HepG2 (cell line): Measurements from ENCODE around the gene SMYD4. TPM values are rescaled to one million over a fixed set of nuclear protein-coding genes. Genes with fewer than 3 reads are reported as not detected.

Source experiments
- ATAC-seq: fragments of 200-7000 bp; cut with Tn5 transposase; 3 replicates; pipeline ENCODE4 v1.9.1; 2020; ENCODE audit warnings: mild to moderate bottlenecking, moderate library complexity
- BruUV-seq: library from RNA; stranded (reverse); fragments of 400-500 nt; replicated peaks from 2 replicates; lab custom pipeline; 2021; lab: Mats Ljungman, UMichigan
- CTCF ChIA-PET: fragments of 300-600 bp; formaldehyde crosslinking; extraction: SDS; loops from one replicate; lab custom pipeline; 2021; ENCODE audit warnings: low total read pairs, inconsistent platforms, low intra/inter-chr PET ratio; lab: Yijun Ruan, JAX
- POLR2A ChIA-PET: fragments of 350-600 bp; sonication (Branson Sonifier 250); formaldehyde crosslinking; loops from one replicate; lab custom pipeline; 2020; ENCODE audit warnings: antibody characterized with exemption, inconsistent platforms; lab: Yijun Ruan, JAX
- DNase-seq: peaks from one replicate; pipeline ENCODE4 v3.0.0-alpha.2; 2015; ENCODE audit warnings: low spot score
- FAIRE-seq: peaks from 3 replicates; lab custom pipeline; 2011; peaks lifted over from hg19 to GRCh38; lab: Jason Lieb, UNC
- H2AFZ ChIP-seq: one replicate; pipeline ENCODE4 v1.6.1; 2011; ENCODE audit warnings: low read length, inconsistent platforms
- H3K27ac ChIP-seq: fragments of 300-600 bp; 3 replicates; pipeline ENCODE4 v1.8.0; 2011; ENCODE audit warnings: mixed run types, mild to moderate bottlenecking, mixed read lengths, low read length, inconsistent platforms; ENCODE audit not compliant: insufficient read depth; ENCODE audit errors: extremely low read length
- H3K27me3 ChIP-seq, 2 experiments: fragments of 200-600 bp in 1 of 2; 2 replicates in 1 of 2; 3 replicates in 1 of 2; pipeline versions ENCODE4 v1.6.0 to v1.8.0; 2011; ENCODE audit warnings: low read length in 2 of 2, mild to moderate bottlenecking in 2 of 2, moderate library complexity in 2 of 2, inconsistent platforms in 1 of 2; ENCODE audit not compliant: insufficient read depth in 2 of 2, control insufficient read depth in 1 of 2
- H3K36me3 ChIP-seq, 2 experiments: fragments of 200-600 bp in 1 of 2; replicated peaks in 1 of 2; 2 replicates in 1 of 2; 3 replicates in 1 of 2; pipeline versions ENCODE4 v1.5.1 to v1.8.0; 2011; ENCODE audit warnings: low read length in 2 of 2, inconsistent platforms in 1 of 2; ENCODE audit not compliant: insufficient read depth in 2 of 2, control insufficient read depth in 1 of 2
- H3K4me1 ChIP-seq: 2 replicates; pipeline ENCODE4 v1.5.1; 2012; ENCODE audit warnings: low read length, inconsistent platforms; ENCODE audit not compliant: insufficient read depth
- H3K4me2 ChIP-seq: 2 replicates; pipeline ENCODE4 v1.6.0; 2011; ENCODE audit warnings: low read depth, low read length, inconsistent platforms
- H3K4me3 ChIP-seq, 3 experiments: fragments of 200-600 bp in 1 of 3; sonication (generic), shearing (Covaris generic) in 1 of 3; replicated peaks in 1 of 3; 2 replicates each; pipeline ENCODE4 v1.5.1; 2011 to 2016; ENCODE audit warnings: low read length in 3 of 3, inconsistent platforms in 2 of 3, low read depth in 2 of 3, mild to moderate bottlenecking in 2 of 3, control low read depth in 1 of 3, mixed read lengths in 1 of 3; ENCODE audit not compliant: insufficient read depth in 1 of 3
- H3K79me2 ChIP-seq: one replicate; pipeline ENCODE4 v1.6.1; 2011; ENCODE audit warnings: low read length, inconsistent platforms; ENCODE audit not compliant: insufficient read depth
- H3K9ac ChIP-seq: 2 replicates; pipeline ENCODE4 v1.6.0; 2011; ENCODE audit warnings: mild to moderate bottlenecking, low read depth, low read length, inconsistent platforms; ENCODE audit not compliant: insufficient read depth
- H3K9me3 ChIP-seq: 2 replicates; pipeline ENCODE4 v1.5.1; 2012; ENCODE audit warnings: mild to moderate bottlenecking, low read length
- H4K20me1 ChIP-seq: 2 replicates; pipeline ENCODE4 v1.6.0; 2011; ENCODE audit warnings: inconsistent platforms, mild to moderate bottlenecking, low read length, moderate library complexity; ENCODE audit not compliant: insufficient read depth
- HMG20B ChIP-seq: conservative IDR thresholded peaks from 2 replicates; pipeline ENCODE4 v1.6.1; 2016; ENCODE audit warnings: missing genetic modification reagents, missing compliant biosample characterization
- NFIC ChIP-seq: IDR thresholded peaks from 2 replicates; pipeline ENCODE4 v1.6.1; 2012; ENCODE audit warnings: mild to moderate bottlenecking, low read length, inconsistent platforms
- NR2F2 ChIP-seq: IDR thresholded peaks from 2 replicates; pipeline ENCODE4 v1.6.1; 2012; ENCODE audit warnings: low read depth, inconsistent platforms, borderline replicate concordance
- PHF8 ChIP-seq: sonication (generic); formaldehyde crosslinking; IDR thresholded peaks from 2 replicates; pipeline ENCODE4 v1.5.0; 2020; ENCODE audit warnings: missing genetic modification reagents
- POGZ ChIP-seq: sonication (generic); formaldehyde crosslinking; IDR thresholded peaks from 2 replicates; pipeline ENCODE4 v1.4.0; 2020; ENCODE audit warnings: mild to moderate bottlenecking, missing genetic modification reagents
- RARA ChIP-seq: IDR thresholded peaks from 2 replicates; pipeline ENCODE4 v1.6.1; 2016; ENCODE audit warnings: missing genetic modification reagents, missing compliant biosample characterization
- SALL1 ChIP-seq: sonication (generic); formaldehyde crosslinking; IDR thresholded peaks from 2 replicates; pipeline ENCODE4 v1.8.0; 2022; ENCODE audit warnings: mild to moderate bottlenecking, missing genetic modification reagents
- SRSF9 ChIP-seq: fragments of 200-400 bp; formaldehyde crosslinking; IDR thresholded peaks from 2 replicates; pipeline ENCODE4 v1.6.1; 2018; ENCODE audit warnings: borderline replicate concordance, mild to moderate bottlenecking, low read depth, low read length; ENCODE audit not compliant: insufficient read depth, poor library complexity, severe bottlenecking
- ZFP36L1 ChIP-seq: sonication (generic); formaldehyde crosslinking; IDR thresholded peaks from 2 replicates; pipeline ENCODE4 v1.8.0; 2022; ENCODE audit warnings: mild to moderate bottlenecking, missing genetic modification reagents, moderate library complexity
- ZFX ChIP-seq: sonication (generic); formaldehyde crosslinking; IDR thresholded peaks from 2 replicates; pipeline ENCODE4 v1.4.0; 2020; ENCODE audit warnings: mild to moderate bottlenecking, low read depth, missing genetic modification reagents, moderate library complexity
- ZMYM3 ChIP-seq: sonication (generic); formaldehyde crosslinking; IDR thresholded peaks from 2 replicates; pipeline ENCODE4 v1.5.1; 2020; ENCODE audit warnings: mild to moderate bottlenecking, missing genetic modification reagents
- WGBS: methylation state at CpG from one replicate; pipeline ENCODE4 v1.1.6; 2017; ENCODE audit warnings: low lambda C conversion rate; 5-methylcytosine and 5-hydroxymethylcytosine counted together
- in situ Hi-C: cut with HindIII; loops from 2 replicates; pipeline ENCODE4 v1.10.0; 2017; ENCODE audit warnings: low pct_unique_long_range_greater_than_20kb; ENCODE audit not compliant: extremely low pct_ligation_motif_present
- intact Hi-C: fragments of 100-400 bp; cut with micrococcal nuclease; formaldehyde crosslinking; loops from one replicate; pipeline ENCODE4 v1.10.0; 2022; ENCODE audit not compliant: unreplicated experiment
- polyA plus RNA-seq, 8 experiments: library from polyadenylated mRNA; depleted of rRNA in 3 of 8; stranded (reverse) in 7 of 8; unstranded in 1 of 8; fragments of >200 nt; fragmentation: Illumina TruSeq in 4 of 8; extraction: Trizol in 4 of 8; gene quantifications; 2 replicates each; pipeline versions ENCODE4 v1.2.1 to v1.2.3, GENCODE V29; 2011 to 2016; ENCODE audit warnings: low read depth in 4 of 8, missing spikeins in 1 of 8, mixed read lengths in 1 of 8; ENCODE audit not compliant: insufficient read depth in 1 of 8
- total RNA-seq, 5 experiments: library from RNA; depleted of rRNA; stranded (reverse); fragments of >200 nt; fragmentation: Illumina TruSeq; extraction: Trizol; gene quantifications; 2 replicates each; pipeline ENCODE4 v1.2.3, GENCODE V29; 2016; ENCODE audit warnings: low read depth in 1 of 5
- TF ChIP-seq, protein P1 (sequence below): sonication (generic); formaldehyde crosslinking; IDR thresholded peaks from 2 replicates; pipeline ENCODE4 v1.9.0; 2021; ENCODE audit warnings: missing genetic modification reagents, mild to moderate bottlenecking, borderline replicate concordance

SMYD4 gene
- total and polyA plus RNA-seq, 2 of the 13 experiments (the other 11 are each of a cell fraction or from before 2014, with no cell fraction given) = 7.4 to 11.3 TPM

DNA sequence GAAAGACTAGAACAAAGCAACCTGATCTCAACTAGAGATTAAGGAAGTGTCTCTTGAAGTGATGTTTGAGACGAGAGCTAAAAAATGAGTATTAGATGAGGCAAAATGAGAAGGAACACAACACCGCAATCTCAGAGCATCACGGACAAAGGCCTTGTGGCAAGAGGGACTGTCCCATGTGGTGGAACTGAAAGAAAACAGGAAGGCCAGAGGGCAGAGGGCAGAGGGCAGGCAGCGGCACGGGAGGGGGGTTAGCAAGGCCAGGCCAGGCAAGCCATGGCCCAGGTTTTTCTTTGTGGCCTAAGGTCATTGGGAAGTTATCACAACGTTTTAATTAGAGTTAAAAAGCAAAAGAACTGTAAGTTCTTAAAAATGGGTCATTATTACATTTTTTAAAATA lies 22.6 kb upstream of the SMYD4 start (continued):
- TF ChIP-seq NR2F2 = peak; percentile 72
- TF ChIP-seq HMG20B (CRISPR knock-in tag) = no peak
- peak; percentile 52 for TF ChIP-seq ZFX (CRISPR knock-in tag)
- no peak for TF ChIP-seq ZMYM3 (CRISPR knock-in tag)
- TF ChIP-seq RARA (CRISPR knock-in tag) = 0 out of 2 replicates have a peak, but pooled peaks have one; percentile 24
- peak; percentile 33; the same call in 1 of the 2 replicates for TF ChIP-seq SALL1
- 0 out of 2 replicates have a peak, but pooled peaks have one; percentile 35 for TF ChIP-seq POGZ
- TF ChIP-seq SRSF9 = no peak
- TF ChIP-seq NFIC = no peak
- 0 out of 2 replicates have a peak, but pooled peaks have one; percentile 33 for TF ChIP-seq ZFP36L1
- no peak for TF ChIP-seq PHF8 (CRISPR knock-in tag)

DNA sequence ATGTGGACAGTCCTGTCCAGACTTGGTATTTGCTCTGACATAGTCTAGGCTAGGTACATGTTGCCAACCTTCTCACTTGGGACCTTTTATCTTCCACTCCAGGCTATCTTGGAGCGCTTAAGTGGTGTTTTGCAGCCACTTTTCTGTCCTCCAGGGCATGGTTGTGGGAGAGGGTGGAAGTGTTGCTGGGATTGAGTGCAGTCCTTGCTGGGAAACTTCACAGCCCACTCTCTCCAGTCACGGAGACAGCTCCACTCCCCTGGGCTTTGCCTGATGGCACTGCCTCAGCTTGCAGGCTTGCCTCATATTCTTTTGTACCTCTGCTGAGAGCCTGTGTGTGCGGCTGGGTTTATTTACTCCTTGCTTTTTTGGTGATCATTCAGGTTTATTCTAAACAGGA lies 17.5 kb upstream of the SMYD4 start:
- no peaks in the 10 kb centered on the region for H4K20me1 ChIP-seq
- H3K4me1 ChIP-seq = peaks cover 6% of the 10 kb centered on the region
- H3K36me3 ChIP-seq = peaks cover 14 to 54% of the 10 kb centered on the region in 2 experiments
- no TSS peak for BruUV-seq
- H3K9me3 ChIP-seq = no peaks in the 10 kb centered on the region
- FAIRE-seq (no peak), DNase-seq (no peak), ATAC-seq (no peak)
- 95% methylated on average over 3 of the region's 3 CpGs for whole genome bisulfite sequencing
- CTCF ChIA-PET = no interaction called here
- H3K4me2 ChIP-seq = no peak overlapping the region
- H3K79me2 ChIP-seq = no peaks in the 10 kb centered on the region
- H2AFZ ChIP-seq = no peak overlapping the region
- in situ Hi-C loops = no loop called here
- H3K9ac ChIP-seq = no peak overlapping the region
- no peak overlapping the region for H3K27ac ChIP-seq
- H3K4me3 ChIP-seq = no peak overlapping the region
- H3K27me3 ChIP-seq = no peaks in the 10 kb centered on the region
- intact Hi-C loops = no loop called here
- POLR2A ChIA-PET = no interaction called here
- TF ChIP-seq, protein P1, sequence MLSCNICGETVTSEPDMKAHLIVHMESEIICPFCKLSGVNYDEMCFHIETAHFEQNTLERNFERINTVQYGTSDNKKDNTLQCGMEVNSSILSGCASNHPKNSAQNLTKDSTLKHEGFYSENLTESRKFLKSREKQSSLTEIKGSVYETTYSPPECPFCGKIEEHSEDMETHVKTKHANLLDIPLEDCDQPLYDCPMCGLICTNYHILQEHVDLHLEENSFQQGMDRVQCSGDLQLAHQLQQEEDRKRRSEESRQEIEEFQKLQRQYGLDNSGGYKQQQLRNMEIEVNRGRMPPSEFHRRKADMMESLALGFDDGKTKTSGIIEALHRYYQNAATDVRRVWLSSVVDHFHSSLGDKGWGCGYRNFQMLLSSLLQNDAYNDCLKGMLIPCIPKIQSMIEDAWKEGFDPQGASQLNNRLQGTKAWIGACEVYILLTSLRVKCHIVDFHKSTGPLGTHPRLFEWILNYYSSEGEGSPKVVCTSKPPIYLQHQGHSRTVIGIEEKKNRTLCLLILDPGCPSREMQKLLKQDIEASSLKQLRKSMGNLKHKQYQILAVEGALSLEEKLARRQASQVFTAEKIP = no peak
